ENCODE measurements around the gene PRKCA. TPM values are rescaled to one million over a fixed set of nuclear protein-coding genes. Genes with fewer than 3 reads are reported as not detected.

PRKCA gene
- total and polyA plus RNA-seq, 9 of the 15 experiments (the other 6 are each of a cell fraction or from before 2014, with no cell fraction given): 3.2 to 33.0 (median 17.8) TPM

DNA sequence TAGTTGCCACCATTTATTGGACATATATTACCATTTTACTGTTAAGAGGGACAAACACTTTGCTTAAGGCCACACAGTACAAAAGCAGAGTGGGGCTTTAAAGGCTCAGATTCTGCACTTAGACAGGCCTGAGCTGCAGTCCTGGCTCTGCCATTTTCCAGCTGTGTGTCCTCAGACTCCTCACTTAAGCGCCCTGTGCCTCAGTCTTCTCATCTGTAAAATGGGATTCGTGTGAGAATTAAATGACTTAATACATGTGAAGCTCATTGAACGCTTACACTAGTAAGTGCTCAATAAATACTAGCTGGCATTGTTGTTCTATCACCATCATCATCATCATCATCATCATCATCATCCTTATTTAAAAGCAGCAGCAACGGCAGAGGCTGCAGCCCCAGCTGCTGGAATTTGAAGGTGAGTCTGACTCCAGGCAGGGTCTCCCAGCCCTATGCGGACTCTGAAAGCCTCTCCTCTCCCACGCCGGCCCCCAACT lies 532.1 kb downstream of the PRKCA start (continued):
- TF ChIP-seq, protein P1, sequence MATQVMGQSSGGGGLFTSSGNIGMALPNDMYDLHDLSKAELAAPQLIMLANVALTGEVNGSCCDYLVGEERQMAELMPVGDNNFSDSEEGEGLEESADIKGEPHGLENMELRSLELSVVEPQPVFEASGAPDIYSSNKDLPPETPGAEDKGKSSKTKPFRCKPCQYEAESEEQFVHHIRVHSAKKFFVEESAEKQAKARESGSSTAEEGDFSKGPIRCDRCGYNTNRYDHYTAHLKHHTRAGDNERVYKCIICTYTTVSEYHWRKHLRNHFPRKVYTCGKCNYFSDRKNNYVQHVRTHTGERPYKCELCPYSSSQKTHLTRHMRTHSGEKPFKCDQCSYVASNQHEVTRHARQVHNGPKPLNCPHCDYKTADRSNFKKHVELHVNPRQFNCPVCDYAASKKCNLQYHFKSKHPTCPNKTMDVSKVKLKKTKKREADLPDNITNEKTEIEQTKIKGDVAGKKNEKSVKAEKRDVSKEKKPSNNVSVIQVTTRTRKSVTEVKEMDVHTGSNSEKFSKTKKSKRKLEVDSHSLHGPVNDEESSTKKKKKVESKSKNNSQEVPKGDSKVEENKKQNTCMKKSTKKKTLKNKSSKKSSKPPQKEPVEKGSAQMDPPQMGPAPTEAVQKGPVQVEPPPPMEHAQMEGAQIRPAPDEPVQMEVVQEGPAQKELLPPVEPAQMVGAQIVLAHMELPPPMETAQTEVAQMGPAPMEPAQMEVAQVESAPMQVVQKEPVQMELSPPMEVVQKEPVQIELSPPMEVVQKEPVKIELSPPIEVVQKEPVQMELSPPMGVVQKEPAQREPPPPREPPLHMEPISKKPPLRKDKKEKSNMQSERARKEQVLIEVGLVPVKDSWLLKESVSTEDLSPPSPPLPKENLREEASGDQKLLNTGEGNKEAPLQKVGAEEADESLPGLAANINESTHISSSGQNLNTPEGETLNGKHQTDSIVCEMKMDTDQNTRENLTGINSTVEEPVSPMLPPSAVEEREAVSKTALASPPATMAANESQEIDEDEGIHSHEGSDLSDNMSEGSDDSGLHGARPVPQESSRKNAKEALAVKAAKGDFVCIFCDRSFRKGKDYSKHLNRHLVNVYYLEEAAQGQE (IDR thresholded peaks at IDR 0.05; ENCODE audit: borderline replicate concordance): no peak
- TF ChIP-seq, protein P1 (CRISPR knock-in tag; IDR thresholded peaks at IDR 0.05; ENCODE audit: low read depth): no peak
- TF ChIP-seq SIN3A (IDR thresholded peaks at IDR 0.05; ENCODE audit: borderline replicate concordance in 2 of 2, control insufficient read depth in 1 of 2, low read depth in 2 of 2, low read length in 2 of 2): no peak
- no peak for TF ChIP-seq ZNF695 (CRISPR knock-in tag; IDR thresholded peaks at IDR 0.05)
- TF ChIP-seq FOXA1 (IDR thresholded peaks at IDR 0.05; ENCODE audit: borderline replicate concordance): no peak
- TF ChIP-seq KDM1A (IDR thresholded peaks at IDR 0.05): peak in 1 of 2 experiments; percentile 61; a peak in 2 of 4 replicates
- TF ChIP-seq E2F8 (IDR thresholded peaks at IDR 0.05; ENCODE audit: low read depth, partially characterized antibody): no peak
- TF ChIP-seq ADNP (tag; IDR thresholded peaks at IDR 0.05): peak; percentile 43; the same call in 1 of the 2 replicates
- TF ChIP-seq MLLT1 (IDR thresholded peaks at IDR 0.05): no peak
- TF ChIP-seq RBM25 (IDR thresholded peaks at IDR 0.05; ENCODE audit: low read depth, low read length, severe bottlenecking): peak; percentile 94
- peak; percentile 70 for TF ChIP-seq BCOR (IDR thresholded peaks at IDR 0.05)
- TF ChIP-seq SP2 (IDR thresholded peaks at IDR 0.05; ENCODE audit: extremely low read depth, low read depth, low read length, poor library complexity, severe bottlenecking): no peak

Measured in K562 (cell line).